Adrenal gland (tissue), 12 donors: Measurements from ENCODE around the gene PNPLA5. TPM values are rescaled to one million over a fixed set of nuclear protein-coding genes. Genes with fewer than 3 reads are reported as not detected.

Source experiments
- DNase-seq, 7 donors: peaks; one replicate each; pipeline ENCODE4 v3.0.0-alpha.2; 2019 to 2020
- H3K27ac ChIP-seq, 5 donors: fragments of 200-600 bp; sonication (generic) in 4 of 5; 1 replicate in 3 of 5; 2 replicates in 2 of 5; pipeline versions ENCODE4 v1.5.1 to v1.8.0; 2016 to 2020; ENCODE audit warnings: mild to moderate bottlenecking in 1 of 5
- H3K27me3 ChIP-seq: fragments of 200-600 bp; 2 replicates; pipeline ENCODE4 v1.8.0; 2021
- H3K36me3 ChIP-seq, 2 donors: fragments of 200-600 bp; replicated peaks in 1 of 2; 1 replicate in 1 of 2; 2 replicates in 1 of 2; pipeline versions ENCODE4 v1.5.1 to v1.8.0; 2018 to 2022
- H3K4me1 ChIP-seq, 2 donors: fragments of 200-600 bp; replicated peaks in 1 of 2; 1 replicate in 1 of 2; 2 replicates in 1 of 2; pipeline versions ENCODE4 v1.5.1 to v1.8.0; 2018 to 2021
- H3K4me3 ChIP-seq, 4 donors: fragments of 200-600 bp; sonication (generic) in 3 of 4; one replicate each; pipeline ENCODE4 v1.5.1; 2016 to 2018
- H3K9me3 ChIP-seq, 3 donors: fragments of 200-600 bp; sonication (generic) in 1 of 3; replicated peaks in 1 of 3; 1 replicate in 2 of 3; 2 replicates in 1 of 3; pipeline versions ENCODE4 v1.5.1 to v1.8.0; 2016 to 2021
- CTCF ChIP-seq, 6 experiments: fragments of 450-650 bp in 4 of 6; fragments of 200-600 bp in 2 of 6; sonication (generic) in 1 of 6; IDR thresholded peaks; 1 replicate in 5 of 6; 2 replicates in 1 of 6; pipeline versions ENCODE4 v1.5.1 to v1.8.0; 2016 to 2021; ENCODE audit warnings: antibody characterized with exemption in 6 of 6, mild to moderate bottlenecking in 2 of 6, moderate library complexity in 1 of 6
- POLR2A ChIP-seq, 2 donors: fragments of 450-650 bp; IDR thresholded peaks; one replicate each; pipeline ENCODE4 v1.6.1; 2017; ENCODE audit warnings: antibody characterized with exemption in 2 of 2, mild to moderate bottlenecking in 2 of 2, moderate library complexity in 1 of 2
- WGBS, 4 donors: extraction: QIAGEN DNeasy Blood & Tissue Kit in 2 of 4; methylation state at CpG; one replicate each; pipeline versions ENCODE4 v1.1.5 to v1.1.7; 2013 to 2017; 5-methylcytosine and 5-hydroxymethylcytosine counted together
- intact Hi-C, 2 donors: fragments of 100-400 bp; cut with DNase I; formaldehyde crosslinking; loops; one replicate each; pipeline versions ENCODE4 v1.14.1 to v1.15.0; 2022 to 2023
- polyA plus RNA-seq, 3 donors: library from polyadenylated mRNA; stranded (reverse); fragments of 200-250 nt in 2 of 3; fragments of 350-450 nt in 1 of 3; fragmentation: Illumina TruSeq in 1 of 3; extraction: RNeasy Lipid Tissue Mini Kit (QIAGEN cat#74804) in 1 of 3; gene quantifications; one replicate each; pipeline ENCODE4 v1.2.3, GENCODE V29; 2013 to 2014
- total RNA-seq, 9 donors: library from RNA; depleted of rRNA in 4 of 9; stranded (reverse); fragments of >200 nt in 4 of 9; fragments of 120-200 nt in 1 of 9; fragmentation: NEBNext Ultra II Directional in 1 of 9; extraction: Animal tissue kit (Norgen Biotek cat#: 25700) in 1 of 9; gene quantifications; one replicate each; pipeline versions ENCODE4 v1.1.0 to v1.2.4, GENCODE V29; 2013 to 2023
- donor health status: healthy with polysubstance abuse.
- donor health status: Bipolar disorder and iron deficiency.
- donor health status: DM: yes; HTN: yes; CAD: no.
- donor health status: DM: no; HTN: no; CAD: no.
- donor health status: DM: no; HTN: no; CAD: no.
- donor health status: DM: yes; HTN: yes; CAD: no.

The PNPLA5 gene
- total and polyA plus RNA-seq, 12 donors: not detected

GRCh38 chr22:43885786-43886185, 6.0 kb downstream of the PNPLA5 start:
- 79 to 85% (median 79%) methylated on average over 6 of the region's 6 CpGs for WGBS, 4 donors

GRCh38 chr22:43885319-43885671, 6.5 kb downstream of the PNPLA5 start:
- Histone ChIP-seq H3K4me1 (no peaks in the 10 kb centered on the region), H3K27me3 (peaks cover 17% of the 10 kb centered on the region), H3K27ac (no peak overlapping the region), H3K36me3 (no peaks in the 10 kb centered on the region), H3K9me3 (no peaks in the 10 kb centered on the region), H3K4me3 (no peak overlapping the region)
- DNase-seq: no peak
- intact Hi-C loops: loop anchor here in 1 of 2 donors (5.0 kb wide), 1 partner anchor 498 kb away; no protein-coding TSS in a partner anchor
- TF ChIP-seq POLR2A (IDR thresholded peaks at IDR 0.05) (no peak), CTCF (IDR thresholded peaks at IDR 0.05) (peak in 1 of 6 experiments; percentile 7)
- WGBS, 4 donors: 61 to 65% (median 64%) methylated on average over 6 to 7 of the region's 7 CpGs

More at GRCh38 chr22:43885786-43886185, 6.0 kb downstream of the PNPLA5 start:
- H3K4me3 ChIP-seq: no peak overlapping the region
- no peak for TF ChIP-seq CTCF (IDR thresholded peaks at IDR 0.05)
- no peak for TF ChIP-seq POLR2A (IDR thresholded peaks at IDR 0.05)
- no peak for DNase-seq
- no peaks in the 10 kb centered on the region for H3K9me3 ChIP-seq
- no peak overlapping the region for H3K27ac ChIP-seq
- H3K36me3 ChIP-seq: no peaks in the 10 kb centered on the region
- H3K4me1 ChIP-seq: no peaks in the 10 kb centered on the region
- H3K27me3 ChIP-seq: peaks cover 22% of the 10 kb centered on the region
- intact Hi-C loops: loop anchor here in 1 of 2 donors (5.0 kb wide), 1 partner anchor 498 kb away; no protein-coding TSS in a partner anchor

GRCh38 chr22:43884600-43885318, 7.1 kb downstream of the PNPLA5 start:
- H3K4me1 ChIP-seq: no peaks in the 10 kb centered on the region
- WGBS, 4 donors: 13 to 36% (median 27%) methylated on average over 12 to 18 of the region's 18 CpGs
- peak; percentile 37 to 71 (median 63) for DNase-seq
- no peaks in the 10 kb centered on the region for H3K36me3 ChIP-seq
- H3K9me3 ChIP-seq: no peaks in the 10 kb centered on the region
- no peak overlapping the region for H3K4me3 ChIP-seq
- TF ChIP-seq POLR2A (IDR thresholded peaks at IDR 0.05): no peak
- peak; percentile 47 to 77 (median 60) for TF ChIP-seq CTCF (IDR thresholded peaks at IDR 0.05)
- H3K27ac ChIP-seq: no peak overlapping the region
- intact Hi-C loops: loop anchor here in 1 of 2 donors (5.0 kb wide), 1 partner anchor 497 kb away; no protein-coding TSS in a partner anchor
- peaks cover 12% of the 10 kb centered on the region for H3K27me3 ChIP-seq

- DNase-seq: peak in 1 of 7 donors; percentile 3
- Histone ChIP-seq H3K4me1 (no peaks in the 10 kb centered on the region), H3K9me3 (no peaks in the 10 kb centered on the region), H3K36me3 (no peaks in the 10 kb centered on the region), H3K27me3 (peaks cover 4% of the 10 kb centered on the region), H3K27ac (no peak overlapping the region), H3K4me3 (no peak overlapping the region)
- TF ChIP-seq CTCF (IDR thresholded peaks at IDR 0.05): no peak
- TF ChIP-seq POLR2A (IDR thresholded peaks at IDR 0.05): no peak
- 73 to 84% (median 81%) methylated on average over 4 to 17 of the region's 17 CpGs for WGBS, 4 donors
- intact Hi-C loops: no loop called here
These were observed 7.9 kb downstream of the PNPLA5 start for GRCh38 chr22:43883719-43884415.
